ENCODE data around the gene SPG7.

SPG7 gene

GRCh38 chr16:89517128-89517527 is 8.9 kb downstream of the SPG7 start:
- no peak for DNase-seq (ENCODE audit: low read depth)

GRCh38 chr16:89519881-89520280 is 11.7 kb downstream of the SPG7 start:
- DNase-seq (ENCODE audit: low read depth) = no peak

- DNase-seq (ENCODE audit: low read depth) = no peak
These were observed 14.1 kb downstream of the SPG7 start for GRCh38 chr16:89522287-89522686.

GRCh38 chr16:89523680-89524344 is 15.6 kb downstream of the SPG7 start:
- no peak for DNase-seq (ENCODE audit: low read depth)

DNA sequence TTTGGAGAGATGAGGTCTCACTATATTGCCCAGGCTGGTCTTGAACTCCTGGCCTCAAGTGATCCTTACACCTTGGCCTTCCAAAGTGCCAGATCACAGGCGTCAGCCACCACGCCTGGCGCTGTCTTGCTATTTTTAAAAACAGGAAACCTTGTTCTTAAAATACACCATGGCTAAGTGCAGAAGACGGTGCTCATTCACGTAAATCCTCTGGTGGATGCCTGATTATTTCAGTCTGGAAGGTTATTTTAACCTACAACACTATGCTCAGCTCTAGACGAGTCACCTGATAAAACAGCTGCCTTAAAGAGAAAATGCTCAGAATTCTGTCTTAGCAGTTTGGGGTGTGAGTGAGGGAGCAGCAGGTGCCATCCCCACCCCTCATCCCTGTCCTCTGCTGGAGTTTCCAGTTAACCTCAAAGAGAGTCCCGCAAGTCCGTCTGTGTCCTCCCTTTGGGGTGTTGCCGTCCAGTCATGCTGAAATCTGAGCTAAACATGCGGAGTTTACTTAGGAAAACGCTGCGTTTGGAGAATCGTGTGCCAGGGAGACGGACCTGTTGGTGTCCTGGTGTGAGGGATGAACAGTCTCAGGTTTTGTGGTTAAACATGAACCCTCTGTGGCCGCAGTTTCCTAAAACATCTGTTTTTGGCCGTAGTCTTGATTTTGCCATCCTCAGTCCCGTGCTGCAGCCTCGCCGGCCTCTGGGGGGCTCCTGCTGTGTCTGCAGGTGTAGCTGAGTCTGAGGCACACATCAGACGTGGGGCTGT is 17.1 kb downstream of the SPG7 start:
- no peak for DNase-seq (ENCODE audit: low read depth)

DNA sequence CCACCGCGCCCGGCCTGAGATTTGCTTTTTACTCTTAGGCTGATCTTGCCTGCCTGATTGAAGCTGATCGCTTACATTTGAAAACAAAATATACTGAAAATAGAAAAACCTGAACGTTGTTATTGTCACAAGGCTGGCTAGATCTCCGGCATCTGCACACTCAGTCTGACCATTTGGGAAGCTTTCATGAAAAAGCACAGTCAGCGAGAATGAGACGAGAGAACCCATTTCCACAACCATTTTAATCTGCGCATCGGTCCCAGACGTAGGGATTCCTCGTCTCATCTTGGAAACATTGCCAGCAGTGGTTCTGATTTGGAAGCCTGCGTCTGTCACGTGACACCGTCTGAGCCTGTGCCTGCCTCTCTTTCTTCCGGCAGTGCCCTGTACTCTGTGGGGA is 20.9 kb downstream of the SPG7 start:
- no peak for DNase-seq (ENCODE audit: low read depth)

GRCh38 chr16:89530401-89531381 is 22.5 kb downstream of the SPG7 start:
- DNase-seq (ENCODE audit: low read depth) = no peak

- DNase-seq (ENCODE audit: low read depth) = no peak
These were observed 23.8 kb downstream of the SPG7 start for GRCh38 chr16:89531821-89532526.

DNA sequence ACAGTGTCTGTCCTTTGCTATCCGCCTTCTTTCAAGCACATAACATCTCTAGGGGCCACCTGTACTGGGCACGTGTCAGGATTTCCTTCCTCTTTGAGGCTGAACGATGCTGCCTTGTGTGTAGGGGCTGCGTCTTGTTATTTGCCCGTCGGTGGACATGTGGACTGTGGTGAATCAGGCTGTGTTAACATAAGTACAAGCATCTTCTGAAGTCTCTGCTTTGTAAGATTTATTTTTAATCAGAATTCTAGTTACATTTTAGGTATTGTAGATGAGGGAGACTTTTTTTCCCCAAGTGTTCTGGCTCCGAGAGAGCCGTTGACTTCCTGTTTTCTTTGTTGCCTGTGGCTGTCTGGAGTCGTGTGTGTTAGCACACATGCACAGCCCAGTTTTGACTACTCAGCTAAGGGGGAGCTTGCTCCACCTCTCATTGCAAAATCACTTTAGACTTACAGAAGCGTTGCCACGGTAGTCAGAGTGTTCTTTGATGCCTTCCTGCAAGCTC is 26.1 kb downstream of the SPG7 start:
- peak; percentile 8 for DNase-seq (ENCODE audit: low read depth)

DNA sequence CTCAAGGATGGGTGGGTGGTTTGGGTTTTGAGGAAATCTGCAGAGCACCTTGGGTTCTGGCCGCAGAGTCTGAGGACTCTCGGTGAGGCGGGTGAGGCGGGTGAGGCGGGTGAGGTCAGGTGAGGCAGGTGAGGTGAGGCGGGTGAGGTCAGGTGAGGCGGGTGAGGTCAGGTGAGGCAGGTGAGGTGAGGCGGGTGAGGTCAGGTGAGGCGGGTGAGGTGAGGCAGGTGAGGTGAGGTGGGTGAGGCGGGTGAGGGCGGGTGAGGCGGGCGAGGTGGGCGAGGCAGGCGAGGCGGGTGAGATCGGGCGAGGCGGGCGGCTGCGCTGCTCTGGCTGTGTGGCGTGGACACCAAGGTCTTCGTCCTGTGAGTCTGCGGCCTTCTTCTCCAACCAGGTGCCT is 28.2 kb downstream of the SPG7 start:
- no peak for DNase-seq (ENCODE audit: low read depth)

- DNase-seq (ENCODE audit: low read depth) = no peak
These were observed 28.8 kb downstream of the SPG7 start for GRCh38 chr16:89536886-89537548.

DNA sequence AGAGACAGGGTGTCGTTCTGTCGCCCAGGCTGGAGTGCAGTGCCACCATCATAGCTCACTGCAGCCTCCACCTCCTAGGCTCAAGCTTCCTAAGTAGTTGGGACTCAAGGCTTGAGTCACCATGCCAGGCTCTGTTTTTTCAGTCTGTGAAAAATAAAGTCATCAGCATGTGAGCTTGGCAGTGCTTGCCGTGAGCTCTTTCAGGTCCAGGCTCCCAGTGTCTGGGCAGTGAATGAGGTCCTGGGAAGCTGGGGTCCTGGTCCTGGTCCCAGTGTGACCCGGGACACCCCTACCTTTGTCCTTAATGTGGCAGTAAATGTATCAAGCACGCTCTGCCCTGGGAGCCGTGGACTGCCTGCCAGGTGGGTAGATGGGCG is 29.3 kb downstream of the SPG7 start:
- DNase-seq (ENCODE audit: low read depth) = no peak

DNA sequence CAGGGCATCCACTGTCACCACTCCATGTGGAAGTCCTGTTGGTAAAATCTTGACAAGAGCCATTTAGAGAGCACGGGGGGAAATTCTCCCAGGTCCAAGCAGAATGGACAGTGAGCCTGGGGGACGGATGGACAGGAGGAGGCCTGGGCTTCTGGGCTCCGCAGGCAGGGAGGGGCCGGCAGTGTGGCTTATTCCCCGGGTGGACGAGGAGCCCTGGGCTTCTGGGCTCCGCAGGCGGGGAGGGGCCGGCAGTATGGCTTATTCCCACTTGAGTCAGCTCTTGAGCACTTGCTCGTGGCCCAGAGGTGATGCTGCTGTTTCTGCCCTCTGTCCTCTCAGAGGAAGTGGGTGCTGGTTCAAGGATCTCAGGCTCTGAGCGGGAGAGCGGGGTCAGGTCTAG is 30.1 kb downstream of the SPG7 start:
- no peak for DNase-seq (ENCODE audit: low read depth)

- no peak for DNase-seq (ENCODE audit: low read depth)
These were observed 32.4 kb downstream of the SPG7 start for GRCh38 chr16:89540557-89540956.

- no peak for DNase-seq (ENCODE audit: low read depth)
These were observed 33.6 kb downstream of the SPG7 start for GRCh38 chr16:89541792-89542191.

DNA sequence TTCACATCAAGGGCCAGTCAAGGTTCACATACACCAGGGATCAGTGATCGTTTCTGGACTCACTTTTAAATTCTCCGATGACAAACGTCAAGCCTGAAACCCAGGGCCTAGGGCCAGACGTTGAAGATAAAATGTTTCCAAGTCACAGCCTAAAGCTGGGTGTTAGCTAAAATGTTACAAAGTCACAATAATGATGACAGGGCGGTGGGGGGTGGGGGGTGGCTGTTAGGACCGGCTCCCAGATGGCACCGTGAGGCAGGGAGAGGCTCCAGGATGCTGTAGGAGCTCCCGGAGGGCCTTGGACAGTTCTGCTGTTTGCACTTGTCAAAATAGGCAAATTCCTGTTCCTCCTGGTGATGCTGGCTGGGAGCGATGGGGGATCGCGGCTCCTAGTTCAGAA is 35.9 kb downstream of the SPG7 start:
- no peak for DNase-seq (ENCODE audit: low read depth)

GRCh38 chr16:89544713-89545043 is 36.5 kb downstream of the SPG7 start:
- no peak for DNase-seq (ENCODE audit: low read depth)

DNA sequence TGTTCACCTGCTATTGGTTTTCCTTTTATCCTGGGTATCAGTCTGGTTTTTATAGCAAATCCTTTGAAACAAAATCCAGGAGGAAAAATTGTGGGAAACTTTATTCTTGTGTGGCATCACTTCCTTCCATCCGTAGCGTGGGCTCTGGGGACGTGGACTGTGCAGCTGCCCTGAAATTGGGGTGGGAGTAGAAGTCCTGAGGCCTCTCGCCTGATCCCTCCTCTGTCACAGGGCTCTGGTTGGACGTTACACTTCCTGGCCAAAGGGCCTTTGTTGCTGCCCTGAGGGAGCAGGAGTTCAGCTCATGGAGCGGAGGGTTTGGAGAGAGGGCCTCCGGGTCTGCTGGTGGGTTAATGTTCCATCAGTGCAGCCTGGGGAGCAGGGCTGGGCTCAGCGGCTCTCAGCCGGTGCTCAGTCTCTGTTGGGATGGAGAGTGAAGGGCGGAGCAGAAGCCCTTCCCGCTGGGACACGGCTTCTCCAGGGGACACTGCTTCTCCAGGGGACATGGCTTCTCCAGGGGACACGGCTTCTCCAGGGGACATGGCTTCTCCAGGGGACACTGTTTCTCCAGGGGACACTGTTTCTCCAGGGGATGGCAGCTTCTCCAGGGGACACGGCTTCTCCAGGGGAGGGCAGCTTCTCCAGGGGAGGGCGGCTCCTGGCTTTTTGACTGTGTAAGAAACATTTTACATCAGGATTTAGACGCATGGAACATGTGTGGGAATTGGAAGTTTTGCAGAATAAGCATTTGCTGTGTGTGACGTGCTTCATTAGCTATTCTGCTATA is 37.0 kb downstream of the SPG7 start:
- no peak for DNase-seq (ENCODE audit: low read depth)

GRCh38 chr16:89545831-89546574 is 37.8 kb downstream of the SPG7 start:
- DNase-seq (ENCODE audit: low read depth) = no peak

- no peak for DNase-seq (ENCODE audit: low read depth)
These were observed 38.6 kb downstream of the SPG7 start for GRCh38 chr16:89546781-89547180.
